ENCODE results near the gene ZNF836. TPM values are rescaled to one million over a fixed set of nuclear protein-coding genes. Genes with fewer than 3 reads are reported as not detected.

ZNF836 gene
- total RNA-seq, 4 donors from 2014 or later = 10.2 to 18.9 (median 17.4) TPM

GRCh38 chr19:52176574-52176973 lies 5.2 kb upstream of the ZNF836 start:
- no peak for TF ChIP-seq CTCF (IDR thresholded peaks at IDR 0.05; ENCODE audit: low read depth)

GRCh38 chr19:52172347-52172746 lies 926 bp upstream of the ZNF836 start:
- TF ChIP-seq CTCF (IDR thresholded peaks at IDR 0.05; ENCODE audit: low read depth) = no peak

GRCh38 chr19:52170863-52171320 lies 529 bp downstream of the ZNF836 start:
- TF ChIP-seq CTCF (IDR thresholded peaks at IDR 0.05; ENCODE audit: low read depth) = no peak

- no peak for TF ChIP-seq CTCF (IDR thresholded peaks at IDR 0.05; ENCODE audit: low read depth)
Observed at GRCh38 chr19:52170304-52170703, 1.1 kb downstream of the ZNF836 start.

- no peak for TF ChIP-seq CTCF (IDR thresholded peaks at IDR 0.05; ENCODE audit: low read depth)
Observed at GRCh38 chr19:52155596-52156359, 15.6 kb downstream of the ZNF836 start.

GRCh38 chr19:52148256-52148655 lies 23.2 kb downstream of the ZNF836 start:
- no peak for TF ChIP-seq CTCF (IDR thresholded peaks at IDR 0.05; ENCODE audit: low read depth)

- TF ChIP-seq CTCF (IDR thresholded peaks at IDR 0.05; ENCODE audit: low read depth) = no peak
Observed at GRCh38 chr19:52142001-52142595, 29.3 kb downstream of the ZNF836 start.
